ENCODE measurements around the gene NALCN. TPM values are rescaled to one million over a fixed set of nuclear protein-coding genes. Genes with fewer than 3 reads are reported as not detected.

The NALCN gene
- total and polyA plus RNA-seq, 2 of the 8 experiments (the other 6 are each of a cell fraction or from before 2014, with no cell fraction given), result 0.26 to 0.54 TPM

- H4K91ac ChIP-seq (replicated peaks; ENCODE audit: insufficient read length, low read length), result no peak overlapping the region
- no peaks in the 10 kb centered on the region for H3K36me3 ChIP-seq (ENCODE audit: control insufficient read depth in 2 of 4, insufficient read depth in 4 of 4, low read length in 3 of 4)
- no peaks in the 10 kb centered on the region for H3K79me2 ChIP-seq (ENCODE audit: control insufficient read depth in 1 of 2, insufficient read depth in 2 of 2, low read length in 2 of 2)
- H3K18ac ChIP-seq (ENCODE audit: extremely low read depth, low read length), result no peak overlapping the region
- H3K23ac ChIP-seq (ENCODE audit: insufficient read length), result no peak overlapping the region
- H2BK20ac ChIP-seq (ENCODE audit: low read length), result no peak overlapping the region
- no peaks in the 10 kb centered on the region for H4K20me1 ChIP-seq (replicated peaks in 1 of 2; ENCODE audit: control insufficient read depth in 1 of 2, insufficient read depth in 2 of 2, low read length in 2 of 2)
- H3K23me2 ChIP-seq (ENCODE audit: low read depth, low read length), result no peaks in the 10 kb centered on the region
- DNase-seq (ENCODE audit: low read depth in 1 of 2, low spot score in 2 of 2) (no peak), FAIRE-seq (no peak)
- H3K9me3 ChIP-seq (ENCODE audit: insufficient read depth in 2 of 2, low read depth in 1 of 2, low read length in 1 of 2), result no peaks in the 10 kb centered on the region
- H2BK5ac ChIP-seq (ENCODE audit: low read depth, low read length), result no peak overlapping the region
- H3K14ac ChIP-seq (ENCODE audit: insufficient read length), result no peak overlapping the region
- no peak overlapping the region for H3K56ac ChIP-seq (replicated peaks; ENCODE audit: insufficient read length, low read depth, low read length)
- no peak overlapping the region for H2BK120ac ChIP-seq (replicated peaks; ENCODE audit: low read depth, low read length)
- no peak overlapping the region for H2AFZ ChIP-seq (ENCODE audit: low read length)
- H3K4me2 ChIP-seq (ENCODE audit: insufficient read depth in 1 of 2, low read depth in 2 of 2, low read length in 2 of 2), result no peak overlapping the region
- WGBS, 2 experiments (ENCODE audit: extremely low coverage in 1 of 2, insufficient coverage in 1 of 2, insufficient read length in 1 of 2, insufficient replicate concordance in 2 of 2, low coverage in 1 of 2, low lambda C conversion rate in 2 of 2, missing lambda C conversion rate in 1 of 2), result 86% methylated on average over 4 of the region's 4 CpGs; no CpG with 5 or more reads in 1 of the 2 experiments
- ChIA-PET CTCF (ENCODE audit: partially characterized antibody) (no interaction called here), POLR2A (ENCODE audit: partially characterized antibody) (no interaction called here)
- no peaks in the 10 kb centered on the region for H3K79me1 ChIP-seq (ENCODE audit: low read depth, low read length)
- H4K5ac ChIP-seq (ENCODE audit: insufficient read length, low read depth, low read length), result no peak overlapping the region
- H3K27me3 ChIP-seq (replicated peaks in 1 of 4; ENCODE audit: control insufficient read depth in 3 of 4, extremely low read depth in 1 of 4, insufficient read depth in 3 of 4, low read length in 3 of 4), result no peaks in the 10 kb centered on the region
- H3K4ac ChIP-seq (replicated peaks; ENCODE audit: insufficient read length, low read depth, low read length), result no peak overlapping the region
- H2BK15ac ChIP-seq (ENCODE audit: low read length), result no peak overlapping the region
- H3K9ac ChIP-seq (replicated peaks in 1 of 4; ENCODE audit: extremely low read depth in 1 of 4, low read depth in 3 of 4, low read length in 3 of 4), result no peak overlapping the region
- no peak overlapping the region for H3K4me3 ChIP-seq (ENCODE audit: extremely low read depth in 1 of 4, insufficient read depth in 2 of 4, low read depth in 3 of 4, low read length in 4 of 4)
- TF ChIP-seq RAD21 (IDR thresholded peaks at IDR 0.05 in 1 of 2, conservative IDR thresholded peaks at IDR 0.05 in 1 of 2; ENCODE audit: low read depth in 2 of 2, low read length in 2 of 2) (no peak), MAX (IDR thresholded peaks at IDR 0.05) (no peak), MAFK (IDR thresholded peaks at IDR 0.05; ENCODE audit: low read depth, low read length) (no peak), HDAC2 (IDR thresholded peaks at IDR 0.05; ENCODE audit: borderline replicate concordance in 1 of 2, low read depth in 2 of 2, low read length in 2 of 2) (no peak), FOSL1 (IDR thresholded peaks at IDR 0.05; ENCODE audit: insufficient read depth, low read depth, low read length) (no peak), RBBP5 (IDR thresholded peaks at IDR 0.05; ENCODE audit: borderline replicate concordance, low read depth, low read length) (no peak), E2F6 (IDR thresholded peaks at IDR 0.05) (no peak), ASH2L (IDR thresholded peaks at IDR 0.05; ENCODE audit: low read length) (no peak), ATF3 (IDR thresholded peaks at IDR 0.05; ENCODE audit: insufficient read depth, low read depth, low read length) (no peak), BRCA1 (IDR thresholded peaks at IDR 0.05; ENCODE audit: low read depth, low read length) (no peak), CREB1 (IDR thresholded peaks at IDR 0.05) (no peak)
- no peak overlapping the region for H3K27ac ChIP-seq (ENCODE audit: low read depth, low read length)
- no peaks in the 10 kb centered on the region for H3K4me1 ChIP-seq (replicated peaks in 1 of 4; ENCODE audit: control insufficient read depth in 3 of 4, insufficient read depth in 4 of 4, low read length in 3 of 4)
- H2BK12ac ChIP-seq (ENCODE audit: low read depth, low read length), result no peak overlapping the region
- no peak overlapping the region for H4K8ac ChIP-seq (ENCODE audit: extremely low read depth, insufficient read depth, low read length)
- H2AK5ac ChIP-seq (ENCODE audit: low read depth, low read length), result no peak overlapping the region
Measured at GRCh38 chr13:101346161-101346560, 70.1 kb downstream of the NALCN start.

Data from H1 (cell line).